Neuronal stem cell (in vitro differentiated cells): Measurements from ENCODE around the gene FOXA1.

Experiments
- DNase-seq: peaks from one replicate; pipeline ENCODE4 v3.0.0-alpha.2; 2013; ENCODE audit warnings: low spot score
- H2AFZ ChIP-seq: one replicate; pipeline ENCODE4 v1.6.1; 2013; ENCODE audit warnings: mild to moderate bottlenecking, low read length, inconsistent platforms
- H2AK5ac ChIP-seq: 2 replicates; pipeline ENCODE4 v1.6.1; 2013; ENCODE audit warnings: low read depth, mild to moderate bottlenecking, inconsistent platforms, low read length, moderate library complexity, mixed read lengths
- H2BK120ac ChIP-seq: 2 replicates; pipeline ENCODE4 v1.6.1; 2013; ENCODE audit warnings: low read depth, mild to moderate bottlenecking, inconsistent platforms, low read length, moderate library complexity, mixed read lengths
- H2BK12ac ChIP-seq: one replicate; pipeline ENCODE4 v1.6.1; 2013; ENCODE audit warnings: low read length, inconsistent platforms
- H2BK15ac ChIP-seq: 2 replicates; pipeline ENCODE4 v1.6.1; 2013; ENCODE audit warnings: mild to moderate bottlenecking, low read length, inconsistent platforms, mixed read lengths
- H2BK5ac ChIP-seq: one replicate; pipeline ENCODE4 v1.6.1; 2013; ENCODE audit warnings: inconsistent platforms, mild to moderate bottlenecking, low read length, moderate library complexity
- H3K14ac ChIP-seq: one replicate; pipeline ENCODE4 v1.6.1; 2013; ENCODE audit warnings: low read length, inconsistent platforms
- H3K18ac ChIP-seq: 2 replicates; pipeline ENCODE4 v1.6.1; 2013; ENCODE audit warnings: low read length, inconsistent platforms
- H3K23ac ChIP-seq: 2 replicates; pipeline ENCODE4 v1.6.1; 2013; ENCODE audit warnings: low read depth, mild to moderate bottlenecking, mixed read lengths, low read length, inconsistent platforms; ENCODE audit not compliant: poor library complexity
- H3K27ac ChIP-seq: replicated peaks from 3 replicates; pipeline ENCODE4 v1.5.1; 2013; ENCODE audit warnings: low read length, inconsistent platforms
- H3K27me3 ChIP-seq, 3 experiments: 2 replicates each; pipeline ENCODE4 v1.6.1; 2013; ENCODE audit warnings: low read length in 3 of 3, mild to moderate bottlenecking in 2 of 3, inconsistent platforms in 1 of 3, low read depth in 1 of 3, mixed read lengths in 1 of 3, moderate library complexity in 1 of 3; ENCODE audit not compliant: control insufficient read depth in 3 of 3, insufficient read depth in 3 of 3
- H3K36me3 ChIP-seq, 2 donors: replicated peaks in 1 of 2; 2 replicates each; pipeline ENCODE4 v1.6.1; 2013; ENCODE audit warnings: low read length in 2 of 2; ENCODE audit not compliant: control insufficient read depth in 2 of 2, insufficient read depth in 2 of 2
- H3K4ac ChIP-seq: 2 replicates; pipeline ENCODE4 v1.6.1; 2013; ENCODE audit warnings: inconsistent platforms, mild to moderate bottlenecking, low read length, moderate library complexity
- H3K4me1 ChIP-seq, 2 donors: 1 replicate in 1 of 2; 2 replicates in 1 of 2; pipeline ENCODE4 v1.6.1; 2013; ENCODE audit warnings: low read length in 2 of 2, low read depth in 1 of 2; ENCODE audit not compliant: control insufficient read depth in 2 of 2, insufficient read depth in 1 of 2
- H3K4me2 ChIP-seq: one replicate; pipeline ENCODE4 v1.6.1; 2013; ENCODE audit warnings: mild to moderate bottlenecking, low read length, inconsistent platforms; ENCODE audit not compliant: insufficient read depth, poor library complexity, severe bottlenecking
- H3K4me3 ChIP-seq, 2 donors: 2 replicates each; pipeline ENCODE4 v1.5.1; 2013; ENCODE audit warnings: low read length in 2 of 2, mild to moderate bottlenecking in 2 of 2, inconsistent platforms in 1 of 2, moderate library complexity in 1 of 2
- H3K79me1 ChIP-seq: one replicate; pipeline ENCODE4 v1.6.1; 2013; ENCODE audit warnings: low read depth, mild to moderate bottlenecking, inconsistent platforms, low read length, moderate library complexity
- H3K9ac ChIP-seq: one replicate; pipeline ENCODE4 v1.6.1; 2013; ENCODE audit warnings: mild to moderate bottlenecking, low read depth, low read length, inconsistent platforms; ENCODE audit not compliant: poor library complexity
- H3K9me3 ChIP-seq, 2 donors: replicated peaks in 1 of 2; 2 replicates each; pipeline versions ENCODE3 to v1.6.1; 2013; ENCODE audit warnings: low read length in 2 of 2, mild to moderate bottlenecking in 2 of 2, inconsistent platforms in 1 of 2, low read depth in 1 of 2, mixed read lengths in 1 of 2, moderate library complexity in 1 of 2; ENCODE audit not compliant: control insufficient read depth in 2 of 2, insufficient read depth in 1 of 2
- H4K8ac ChIP-seq: one replicate; pipeline ENCODE4 v1.6.1; 2013; ENCODE audit warnings: low read depth, mild to moderate bottlenecking, inconsistent platforms, low read length, moderate library complexity
- H4K91ac ChIP-seq: one replicate; pipeline ENCODE4 v1.6.1; 2013; ENCODE audit warnings: low read length, low read depth, mild to moderate bottlenecking, inconsistent platforms; ENCODE audit not compliant: poor library complexity
- WGBS, 2 donors: extraction: QIAGEN DNeasy Blood & Tissue Kit; methylation state at CpG; one replicate each; pipeline ENCODE4 v1.1.7; 2013; ENCODE audit warnings: missing lambda C conversion rate in 2 of 2, mixed read lengths in 1 of 2; ENCODE audit not compliant: insufficient read length in 2 of 2, insufficient replicate concordance in 1 of 2; ENCODE audit errors: extremely low coverage in 2 of 2; 5-methylcytosine and 5-hydroxymethylcytosine counted together

FOXA1 gene

GRCh38 chr14:37638599-37638998 lies 43.5 kb upstream of the FOXA1 start:
- no peak for DNase-seq
- Histone ChIP-seq H2AFZ (no peak overlapping the region), H3K36me3 (no peaks in the 10 kb centered on the region), H3K18ac (no peak overlapping the region), H3K27me3 (peaks cover 0 to 2% (median 0%) of the 10 kb centered on the region in 3 experiments), H2BK5ac (no peak overlapping the region), H3K79me1 (no peaks in the 10 kb centered on the region), H4K91ac (no peak overlapping the region), H2AK5ac (no peak overlapping the region), H3K27ac (no peak overlapping the region), H3K4me3 (no peak overlapping the region), H4K8ac (no peak overlapping the region), H2BK12ac (no peak overlapping the region), H3K9ac (no peak overlapping the region), H2BK15ac (no peak overlapping the region), H2BK120ac (no peak overlapping the region), H3K4me1 (no peaks in the 10 kb centered on the region), H3K14ac (no peak overlapping the region), H3K9me3 (no peaks in the 10 kb centered on the region), H3K23ac (no peak overlapping the region), H3K4me2 (no peak overlapping the region), H3K4ac (no peak overlapping the region)
- no CpG with 5 or more reads among the region's 2 CpGs for WGBS, 2 donors

- H2BK12ac ChIP-seq: no peak overlapping the region
- H3K4me3 ChIP-seq: no peak overlapping the region
- WGBS, 2 donors: no CpG with 5 or more reads among the region's 4 CpGs
- no peak for DNase-seq
- no peak overlapping the region for H3K9ac ChIP-seq
- no peak overlapping the region for H3K27ac ChIP-seq
- H2BK120ac ChIP-seq: no peak overlapping the region
- H3K4me2 ChIP-seq: no peak overlapping the region
- no peak overlapping the region for H3K14ac ChIP-seq
- no peaks in the 10 kb centered on the region for H3K79me1 ChIP-seq
- H3K4ac ChIP-seq: no peak overlapping the region
- no peak overlapping the region for H2BK15ac ChIP-seq
- H3K27me3 ChIP-seq: peaks cover 0 to 2% (median 0%) of the 10 kb centered on the region in 3 experiments
- no peak overlapping the region for H2AK5ac ChIP-seq
- no peak overlapping the region for H3K18ac ChIP-seq
- no peak overlapping the region for H2AFZ ChIP-seq
- H3K23ac ChIP-seq: no peak overlapping the region
- H3K36me3 ChIP-seq: no peaks in the 10 kb centered on the region
- no peak overlapping the region for H4K91ac ChIP-seq
- no peak overlapping the region for H4K8ac ChIP-seq
- H3K9me3 ChIP-seq: no peaks in the 10 kb centered on the region
- no peaks in the 10 kb centered on the region for H3K4me1 ChIP-seq
- no peak overlapping the region for H2BK5ac ChIP-seq
Measured at GRCh38 chr14:37637341-37637740, 42.3 kb upstream of the FOXA1 start.

GRCh38 chr14:37625597-37626595 lies 30.8 kb upstream of the FOXA1 start:
- no peak for DNase-seq
- no peak overlapping the region for H2AFZ ChIP-seq
- WGBS, 2 donors: no CpG with 5 or more reads among the region's 9 CpGs

GRCh38 chr14:37623971-37624370 lies 28.9 kb upstream of the FOXA1 start:
- no peak overlapping the region for H2BK15ac ChIP-seq
- no peak overlapping the region for H2BK5ac ChIP-seq
- no peak overlapping the region for H3K4me3 ChIP-seq
- H3K27me3 ChIP-seq: peaks cover 2 to 45% (median 22%) of the 10 kb centered on the region in 3 experiments
- peaks cover 0 to 4% of the 10 kb centered on the region in 2 donors for H3K4me1 ChIP-seq
- no peak overlapping the region for H2BK12ac ChIP-seq
- H3K9me3 ChIP-seq: peaks cover 0 to 6% of the 10 kb centered on the region in 2 donors
- H3K36me3 ChIP-seq: no peaks in the 10 kb centered on the region
- no peak overlapping the region for H2BK120ac ChIP-seq
- no peak overlapping the region for H3K9ac ChIP-seq
- no peak overlapping the region for H3K4ac ChIP-seq
- H2AK5ac ChIP-seq: no peak overlapping the region
- H3K18ac ChIP-seq: no peak overlapping the region
- WGBS, 2 donors: no CpG with 5 or more reads among the region's 1 CpG
- H3K23ac ChIP-seq: no peak overlapping the region
- no peak overlapping the region for H2AFZ ChIP-seq
- H3K14ac ChIP-seq: no peak overlapping the region
- no peak overlapping the region for H3K27ac ChIP-seq
- no peak overlapping the region for H4K8ac ChIP-seq
- DNase-seq: no peak
- H4K91ac ChIP-seq: no peak overlapping the region
- H3K79me1 ChIP-seq: no peaks in the 10 kb centered on the region
- H3K4me2 ChIP-seq: no peak overlapping the region

More at GRCh38 chr14:37625597-37626595, 30.8 kb upstream of the FOXA1 start:
- Histone ChIP-seq H3K79me1 (no peaks in the 10 kb centered on the region), H2BK120ac (no peak overlapping the region), H3K27ac (no peak overlapping the region), H3K9ac (no peak overlapping the region), H3K4me1 (peaks cover 0 to 4% of the 10 kb centered on the region in 2 donors), H3K14ac (no peak overlapping the region), H2BK5ac (no peak overlapping the region), H3K4me2 (no peak overlapping the region), H3K4me3 (no peak overlapping the region), H3K27me3 (peaks cover 2 to 38% (median 20%) of the 10 kb centered on the region in 3 experiments), H3K9me3 (peaks cover 0 to 6% of the 10 kb centered on the region in 2 donors), H3K4ac (no peak overlapping the region), H2BK12ac (no peak overlapping the region), H3K36me3 (no peaks in the 10 kb centered on the region), H4K8ac (no peak overlapping the region), H3K23ac (no peak overlapping the region), H3K18ac (no peak overlapping the region), H2AK5ac (no peak overlapping the region), H4K91ac (no peak overlapping the region), H2BK15ac (no peak overlapping the region)
